SKM-1 treated with dmso at 0.1 percent for 144 hours (cell line): ENCODE data around the gene FGF18.

Experiments
- DNase-seq: peaks from one replicate; lab custom pipeline; 2025; ENCODE audit not compliant: unreplicated experiment; lab: John Stamatoyannopoulos, UW

Gene FGF18

GRCh38 chr5:171438738-171439137 lies 19.3 kb downstream of the FGF18 start:
- no peak for DNase-seq

DNA sequence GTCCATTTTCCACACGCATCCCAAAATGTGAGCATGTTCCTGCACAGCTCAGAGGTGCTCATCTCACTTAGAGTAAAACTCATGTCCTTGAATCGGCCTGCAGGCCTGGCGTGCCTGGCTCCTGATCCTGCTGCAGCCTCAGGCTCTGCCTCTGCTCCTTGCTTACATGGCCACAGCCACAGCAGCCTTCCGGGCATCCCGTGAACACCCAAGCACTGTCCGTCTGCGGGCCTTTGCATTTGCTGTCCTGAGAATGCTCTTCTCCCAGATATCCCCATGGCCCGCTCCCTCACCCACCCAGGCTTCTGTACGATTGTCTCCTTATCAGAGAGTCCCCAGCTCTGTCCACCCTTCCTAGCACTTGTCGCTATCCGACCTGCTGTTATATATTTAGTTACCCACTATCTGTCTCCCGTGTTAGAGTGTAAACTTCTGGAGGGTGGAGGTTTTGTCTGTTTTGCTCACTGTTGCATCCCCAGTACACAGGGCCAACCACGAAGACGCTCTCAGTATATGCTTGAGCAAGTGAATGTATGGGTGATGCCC lies 21.9 kb downstream of the FGF18 start:
- no peak for DNase-seq

DNA sequence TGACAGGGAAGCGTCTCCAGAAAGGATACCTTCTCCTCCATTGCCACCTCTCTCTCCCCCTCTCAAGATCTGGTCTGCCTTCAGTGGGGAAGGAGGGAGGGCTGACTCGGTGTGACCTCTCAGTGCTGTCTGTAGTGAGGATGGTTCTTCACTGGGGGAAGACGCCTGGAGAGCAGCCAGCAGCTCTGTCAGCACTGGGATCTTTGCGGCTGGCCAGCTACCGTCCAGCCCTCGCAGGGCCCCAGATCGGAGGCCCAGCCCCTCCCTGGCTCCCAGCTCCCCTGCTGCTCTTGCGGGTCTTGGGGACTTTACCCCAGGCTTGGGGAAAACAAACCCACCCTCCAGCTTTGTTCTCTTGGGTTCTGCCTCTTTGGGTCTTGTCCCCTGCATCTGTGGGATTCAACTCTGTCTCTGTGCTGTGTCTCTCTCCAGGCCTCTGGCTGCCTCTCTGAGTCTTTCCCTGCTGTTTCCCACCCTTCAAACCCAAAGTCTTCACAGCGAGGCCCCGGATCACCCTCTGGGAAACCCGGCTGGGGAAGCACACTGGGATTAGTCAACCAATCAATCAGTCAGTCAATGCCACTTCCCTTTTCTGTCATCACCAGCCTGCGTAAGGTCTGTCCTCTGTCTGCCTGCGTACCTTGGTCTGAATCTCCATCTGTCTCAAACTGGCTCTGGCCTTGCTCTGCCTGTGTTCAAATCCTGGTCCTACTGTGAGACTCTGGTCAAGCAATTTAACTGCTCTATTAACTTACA lies 23.0 kb downstream of the FGF18 start:
- DNase-seq = no peak

GRCh38 chr5:171444582-171444981 lies 25.1 kb downstream of the FGF18 start:
- DNase-seq = no peak

DNA sequence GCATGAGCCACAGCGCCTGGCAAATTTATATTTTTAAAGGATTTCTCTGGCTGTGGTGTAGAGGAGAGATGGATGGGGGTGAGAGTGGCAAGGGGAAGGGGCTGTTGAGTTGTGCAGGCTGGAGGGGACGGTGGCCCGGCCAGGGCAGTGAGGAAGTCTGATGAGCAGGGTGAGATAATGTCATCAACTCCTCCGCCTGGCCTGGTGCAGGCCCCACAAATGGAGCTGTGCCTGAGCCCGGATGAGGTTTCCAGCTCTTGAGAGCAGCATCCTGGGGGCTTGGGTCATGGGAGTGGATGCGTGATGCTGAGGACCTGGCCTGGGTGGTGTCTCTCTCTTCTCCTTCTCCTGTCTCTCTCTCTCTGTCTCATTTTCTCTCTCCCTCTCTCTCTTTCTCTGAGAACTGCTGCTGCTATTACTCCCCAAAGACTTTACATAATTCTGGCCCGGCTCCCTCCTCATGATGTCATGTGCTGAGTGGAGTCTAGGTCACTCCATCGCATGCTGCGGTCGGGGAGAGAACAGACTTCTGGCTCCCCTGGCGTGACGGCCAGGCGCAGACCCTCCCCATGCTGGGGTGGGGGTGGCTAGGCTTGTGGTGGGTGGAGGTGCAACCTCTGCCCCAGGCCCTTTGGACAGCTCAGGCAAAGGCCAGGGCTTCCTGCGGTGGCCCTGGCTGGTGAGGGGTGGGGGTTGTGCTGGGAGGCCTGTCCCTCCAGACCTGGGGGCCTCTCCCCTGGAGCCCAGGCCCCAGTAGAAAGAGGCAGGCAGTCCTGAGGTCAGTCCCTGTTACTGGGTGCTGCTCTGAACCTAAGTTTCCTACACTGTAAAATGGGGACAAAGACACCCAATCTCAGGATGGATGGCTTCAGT lies 26.4 kb downstream of the FGF18 start:
- DNase-seq = no peak

DNA sequence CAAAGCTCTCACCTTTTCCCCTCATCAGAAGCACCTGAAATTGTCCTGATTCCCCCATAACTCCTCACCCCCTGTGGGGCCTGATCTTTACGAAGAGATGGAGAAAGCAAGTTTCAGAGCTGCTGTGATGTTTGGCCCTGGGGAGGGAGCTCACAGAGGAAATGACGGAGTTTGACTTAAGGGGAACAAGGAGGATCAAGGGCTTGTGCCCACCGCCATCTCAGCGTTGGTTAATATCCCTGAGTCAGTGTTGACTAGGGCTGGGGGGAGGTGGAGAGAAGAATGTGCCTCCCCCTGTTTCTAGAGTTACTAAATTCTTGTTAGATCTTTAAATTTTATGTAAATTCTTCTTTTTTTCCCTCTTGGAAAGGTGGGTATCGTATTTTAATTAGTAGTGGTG lies 27.8 kb downstream of the FGF18 start:
- no peak for DNase-seq

- no peak for DNase-seq
These were observed 30.0 kb downstream of the FGF18 start for GRCh38 chr5:171449426-171449825.

GRCh38 chr5:171450423-171451331 lies 31.2 kb downstream of the FGF18 start:
- no peak for DNase-seq

- DNase-seq = no peak
These were observed 32.0 kb downstream of the FGF18 start for GRCh38 chr5:171451421-171451820.

DNA sequence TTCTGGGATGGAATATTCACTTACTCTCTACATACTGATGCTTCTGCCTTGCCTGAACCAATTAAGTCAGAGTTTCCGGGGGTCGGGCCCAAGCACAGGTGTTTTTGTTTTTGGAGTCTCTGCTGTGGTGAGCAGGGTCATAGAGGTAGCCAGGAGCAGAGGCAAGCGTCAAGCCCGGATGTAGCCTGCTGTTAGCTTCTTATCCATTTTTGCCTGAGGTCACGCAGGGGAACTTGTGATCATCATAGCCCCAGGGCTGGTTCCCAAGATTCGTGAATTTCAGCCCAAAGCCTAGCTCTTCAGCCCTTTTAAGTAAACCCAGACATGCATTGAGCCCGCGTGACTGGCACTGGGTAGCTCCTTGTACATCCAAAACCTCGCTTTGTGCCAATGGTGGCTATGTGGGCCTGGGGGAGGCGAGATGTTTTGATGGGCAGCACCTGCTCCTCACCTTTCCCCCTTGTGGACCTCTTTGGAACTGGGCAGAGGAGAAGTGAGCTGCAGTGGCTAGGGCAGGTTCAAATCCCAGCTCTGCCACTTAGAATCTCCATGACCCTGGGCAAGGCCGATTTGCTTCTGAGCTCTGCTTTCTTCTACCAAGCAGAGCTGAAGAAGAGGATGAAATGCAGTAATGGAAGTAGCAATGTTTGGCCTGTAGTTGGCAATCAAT lies 33.7 kb downstream of the FGF18 start:
- DNase-seq = no peak

- DNase-seq = no peak
These were observed 34.5 kb downstream of the FGF18 start for GRCh38 chr5:171453988-171454387.

GRCh38 chr5:171454549-171454948 lies 35.1 kb downstream of the FGF18 start:
- DNase-seq = no peak

DNA sequence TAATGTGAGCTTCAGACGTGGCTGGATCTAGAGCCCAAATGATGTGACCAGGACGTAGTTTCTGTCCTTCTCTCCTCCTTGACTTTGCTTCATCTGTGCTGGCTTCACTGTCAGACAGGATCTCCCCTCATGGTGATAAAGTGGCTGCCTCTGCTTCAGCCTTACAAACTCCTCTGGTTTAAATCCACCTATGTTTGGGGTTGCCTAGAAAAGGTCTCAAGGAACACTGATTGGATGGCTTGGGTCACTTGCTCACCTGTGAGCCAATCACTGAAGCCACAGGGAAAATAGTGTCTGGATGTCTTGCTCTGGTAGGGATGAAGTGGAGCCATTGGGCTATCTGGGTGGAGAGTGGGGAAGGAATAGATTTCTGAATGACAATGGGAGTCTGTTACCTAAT lies 36.1 kb downstream of the FGF18 start:
- no peak for DNase-seq

- DNase-seq = no peak
These were observed 37.9 kb downstream of the FGF18 start for GRCh38 chr5:171457208-171457981.

DNA sequence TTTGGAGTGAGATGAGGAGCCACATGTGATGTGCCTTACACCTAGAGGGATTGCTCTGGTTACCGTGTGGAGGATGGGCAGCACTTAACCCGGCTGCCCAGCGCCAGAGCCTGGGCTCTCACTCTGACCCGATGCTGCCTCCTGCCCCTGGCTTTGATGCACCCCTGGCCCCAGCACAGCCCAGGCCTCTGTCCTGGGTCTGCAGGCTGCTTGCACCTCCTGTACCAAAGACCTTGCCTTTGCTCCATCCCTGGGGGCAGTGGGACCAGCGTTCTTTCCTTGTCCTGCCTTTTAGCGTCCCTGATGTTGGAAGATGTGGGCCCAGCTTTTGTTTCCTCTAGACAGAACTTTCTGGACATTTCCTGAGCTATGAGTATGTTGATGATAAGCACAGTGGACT lies 40.4 kb downstream of the FGF18 start:
- DNase-seq = no peak

- no peak for DNase-seq
These were observed 42.9 kb downstream of the FGF18 start for GRCh38 chr5:171462136-171462927.

DNA sequence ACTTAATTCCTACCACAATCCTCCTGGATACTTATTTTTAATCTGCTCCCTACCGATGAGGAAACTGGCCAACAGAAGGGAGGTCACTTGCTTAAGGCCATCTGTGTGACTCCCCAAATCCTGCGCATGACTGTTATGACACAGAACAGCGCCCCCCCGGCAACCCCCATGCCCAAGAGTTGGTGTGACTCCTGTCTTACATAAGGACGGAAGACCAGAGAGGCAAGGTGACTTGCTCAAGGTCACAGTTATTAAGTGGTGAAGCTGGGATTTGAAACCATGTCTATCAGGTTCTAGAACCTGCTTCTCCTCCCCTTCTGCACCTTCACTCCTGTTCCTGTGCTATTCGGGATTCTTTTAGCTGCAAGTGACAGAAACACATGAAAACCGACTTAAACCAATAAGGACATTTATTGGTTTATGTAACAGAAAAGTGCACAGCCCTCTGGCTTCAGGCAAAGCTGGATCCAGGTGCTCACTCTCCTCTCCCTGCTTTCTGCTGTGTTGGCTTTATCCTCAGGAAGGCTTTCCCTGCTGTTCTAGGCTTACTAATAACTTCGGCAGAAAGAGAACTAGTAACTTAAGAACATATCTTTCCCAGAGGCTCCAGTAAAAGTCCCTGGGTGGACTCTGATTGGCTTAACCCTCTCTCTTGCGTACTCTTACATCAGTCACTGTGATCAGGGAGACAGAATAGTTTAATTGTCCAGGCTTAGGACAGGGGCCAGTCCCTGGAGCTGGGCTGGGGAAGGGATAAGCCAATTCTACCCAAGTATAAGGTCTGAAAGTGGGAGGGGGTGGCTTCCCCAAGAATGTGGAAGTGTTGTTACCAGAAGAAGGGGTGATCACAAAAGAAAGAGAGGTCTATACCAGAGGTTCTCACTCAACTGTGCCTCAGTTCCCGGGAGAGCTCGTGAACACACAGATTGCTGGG lies 43.7 kb downstream of the FGF18 start:
- no peak for DNase-seq

DNA sequence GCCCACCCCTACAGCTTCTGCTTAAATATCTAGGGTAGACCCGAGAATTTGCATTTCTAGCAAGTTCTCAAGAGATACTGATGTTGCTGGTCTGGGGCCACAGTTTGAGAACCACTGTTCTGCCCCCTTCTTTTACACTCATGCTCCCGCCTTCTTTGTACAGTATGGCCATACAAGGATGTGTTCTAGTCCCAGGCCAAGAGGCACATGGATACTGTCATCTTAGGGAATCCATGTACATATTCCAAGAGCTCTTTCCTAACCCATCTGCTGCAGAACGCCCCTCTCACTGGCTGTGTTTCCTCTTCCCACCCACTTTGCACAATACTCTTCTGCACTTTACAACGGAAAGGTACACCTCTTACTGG lies 44.4 kb downstream of the FGF18 start:
- no peak for DNase-seq
